ENCODE measurements around the gene DENND1A.

DENND1A gene

DNA sequence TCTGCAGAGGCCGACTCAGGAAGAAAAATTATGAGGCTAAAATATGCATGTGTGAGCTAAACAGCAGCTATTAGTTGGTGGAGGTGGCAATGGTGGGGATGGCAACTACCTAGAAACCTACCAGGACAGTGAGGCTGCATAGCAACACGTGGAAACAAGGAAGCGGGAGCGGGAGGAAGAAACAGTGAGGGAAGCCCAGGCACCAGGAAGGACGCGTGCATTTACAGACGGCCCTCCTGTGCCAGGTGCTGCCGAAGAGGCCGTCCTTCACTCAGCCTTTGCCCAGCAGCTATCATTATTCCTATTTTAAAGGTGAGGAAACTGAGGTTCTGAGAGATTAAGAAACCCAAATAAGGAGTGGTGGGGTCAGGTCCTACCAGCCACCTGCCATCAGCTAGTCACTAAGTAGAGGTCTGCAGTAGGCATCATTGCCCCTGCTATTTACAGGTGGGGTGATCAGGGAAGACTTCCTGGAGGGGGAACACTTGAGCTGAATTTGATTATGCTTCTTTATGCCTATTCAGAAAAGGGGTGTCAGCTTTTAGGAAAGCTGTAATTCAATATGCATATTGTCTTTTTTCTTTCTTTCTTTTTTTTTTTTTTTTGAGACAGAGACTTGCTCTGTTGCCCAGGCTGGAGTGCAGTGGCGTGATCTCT is 448.6 kb downstream of the DENND1A start:
- no peak for DNase-seq

GRCh38 chr9:123480791-123481190 is 449.1 kb downstream of the DENND1A start:
- DNase-seq = no peak

GRCh38 chr9:123480096-123480495 is 449.8 kb downstream of the DENND1A start:
- no peak for DNase-seq

- no peak for DNase-seq
These were observed 450.8 kb downstream of the DENND1A start for GRCh38 chr9:123478967-123479602.

DNA sequence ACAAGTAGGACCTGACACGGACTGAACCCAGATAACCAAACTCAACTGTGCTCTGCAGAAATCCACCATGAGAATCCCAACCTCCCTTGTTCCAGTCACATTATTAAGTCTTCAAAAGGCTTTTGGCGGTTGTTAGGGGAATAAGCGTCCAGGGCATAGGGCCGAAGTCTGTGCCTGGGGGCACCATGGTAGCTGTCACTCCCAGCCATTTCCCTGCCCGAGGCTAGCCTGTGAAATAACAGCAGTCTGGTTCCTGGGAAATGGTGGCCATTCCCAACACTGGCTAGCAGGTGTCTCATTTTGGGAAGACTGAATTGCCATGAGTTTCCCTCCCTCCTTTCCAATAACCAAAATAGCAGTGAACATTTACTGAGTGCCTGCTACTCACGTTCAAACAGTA is 451.8 kb downstream of the DENND1A start:
- DNase-seq = no peak

- no peak for DNase-seq
These were observed 454.5 kb downstream of the DENND1A start for GRCh38 chr9:123475407-123475806.

GRCh38 chr9:123472862-123473614 is 456.9 kb downstream of the DENND1A start:
- no peak for DNase-seq

DNA sequence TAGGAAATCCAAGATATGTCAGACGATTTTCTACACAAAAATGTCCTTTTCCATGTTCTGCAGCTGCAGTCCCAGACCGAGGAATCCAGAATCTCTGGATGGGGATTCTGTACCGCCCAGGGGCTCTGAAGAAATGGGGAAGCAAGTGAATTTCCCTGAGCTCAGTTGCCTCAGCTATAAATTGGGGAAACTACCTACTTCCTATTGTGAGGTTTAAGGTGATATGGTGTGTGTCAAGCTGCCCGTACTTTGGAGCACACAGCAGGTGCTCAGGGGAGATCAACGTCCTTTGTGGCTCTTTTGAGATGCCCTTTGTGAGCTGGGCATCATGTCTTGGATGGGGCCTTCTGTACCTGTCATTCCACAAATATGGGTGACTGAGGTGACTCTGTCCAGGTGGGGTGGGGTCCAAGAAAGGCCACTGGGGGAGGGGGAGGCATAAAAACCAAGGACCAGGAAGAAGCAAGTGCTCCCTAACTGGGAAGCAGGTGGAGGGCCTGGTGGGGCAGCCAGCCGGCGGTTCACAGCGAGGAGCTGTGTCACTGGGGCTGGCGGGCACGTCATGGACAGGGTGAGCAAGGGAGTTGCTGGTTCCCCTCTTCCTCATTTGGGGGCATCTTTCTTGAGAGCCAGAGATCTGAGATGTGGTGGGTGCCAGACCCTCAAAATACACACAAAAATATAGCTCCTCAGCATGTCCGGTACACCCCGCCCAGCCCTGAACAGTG is 457.9 kb downstream of the DENND1A start:
- DNase-seq = no peak

GRCh38 chr9:123470991-123471770 is 458.7 kb downstream of the DENND1A start:
- DNase-seq = no peak

DNA sequence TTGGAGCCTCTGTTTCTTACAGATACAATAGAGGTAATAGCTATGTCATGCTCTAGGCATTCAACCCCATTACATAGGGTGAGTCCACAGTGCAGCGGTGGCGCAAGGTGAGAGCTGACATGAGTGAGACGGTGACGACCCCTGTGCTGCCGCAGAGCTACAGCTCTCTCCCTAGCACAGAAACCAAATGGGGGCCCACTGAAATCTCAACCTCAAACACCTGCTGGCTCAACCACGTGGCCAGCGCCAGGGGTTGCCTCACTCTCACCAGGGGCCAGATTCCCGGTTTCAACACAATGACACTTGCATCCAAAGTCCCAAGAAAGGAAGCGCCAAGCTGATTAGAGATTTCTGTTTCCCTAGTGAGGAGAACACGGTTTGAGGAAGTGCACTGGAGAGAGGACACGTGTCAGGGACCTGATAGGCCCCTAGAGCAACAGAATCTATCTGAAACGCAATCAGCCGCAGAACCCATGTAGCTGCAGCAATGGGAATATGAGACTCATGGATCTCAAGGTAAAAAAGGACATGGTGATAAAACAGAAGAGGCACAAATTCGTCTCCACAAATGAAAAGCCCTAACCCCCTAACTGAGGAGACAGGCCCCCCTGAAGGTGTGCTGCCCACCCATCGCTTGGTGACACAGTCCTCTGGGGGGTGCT is 459.7 kb downstream of the DENND1A start:
- DNase-seq = no peak

DNA sequence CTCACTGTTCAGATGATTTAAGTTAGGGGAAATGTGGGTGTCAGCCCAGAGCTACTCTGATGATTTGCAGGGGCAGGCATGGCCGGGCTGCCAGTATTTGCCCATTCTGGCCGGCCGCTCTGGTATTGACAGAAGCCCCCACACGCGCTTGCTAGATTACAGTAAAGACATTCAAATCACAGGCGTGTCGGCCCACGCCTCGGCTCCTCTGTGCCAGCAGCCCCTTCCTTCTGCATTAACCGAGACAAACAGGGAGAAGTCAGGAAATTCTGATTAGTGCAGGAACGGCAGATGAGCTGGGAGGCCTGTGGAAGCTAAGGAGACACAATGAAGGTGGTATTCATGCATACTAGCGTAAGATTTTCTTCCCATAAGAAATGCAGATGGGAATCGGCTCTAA is 460.6 kb downstream of the DENND1A start:
- DNase-seq = no peak

DNA sequence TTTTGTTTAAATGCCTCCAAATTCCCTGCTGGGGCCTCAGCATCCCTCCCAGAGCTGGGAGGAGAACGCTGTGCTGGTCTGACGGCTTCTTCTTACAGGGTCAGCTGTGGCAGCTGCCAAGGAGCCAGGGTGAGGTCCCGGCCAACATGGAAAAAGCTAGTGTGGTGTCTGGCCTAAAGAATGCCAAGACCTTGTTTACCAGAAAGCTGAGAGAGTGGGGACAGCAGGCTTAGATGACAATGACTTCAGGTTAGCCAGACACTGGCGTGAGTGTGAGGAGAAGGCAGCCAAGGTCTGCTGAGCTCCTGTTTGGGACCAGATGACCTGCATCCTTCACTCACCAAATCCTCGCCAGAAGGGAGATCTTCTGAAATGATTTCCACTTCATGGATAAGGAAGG is 461.4 kb downstream of the DENND1A start:
- no peak for DNase-seq

GRCh38 chr9:123465304-123465703 is 464.6 kb downstream of the DENND1A start:
- no peak for DNase-seq

- DNase-seq = no peak
These were observed 469.8 kb downstream of the DENND1A start for GRCh38 chr9:123460091-123460490.

DNA sequence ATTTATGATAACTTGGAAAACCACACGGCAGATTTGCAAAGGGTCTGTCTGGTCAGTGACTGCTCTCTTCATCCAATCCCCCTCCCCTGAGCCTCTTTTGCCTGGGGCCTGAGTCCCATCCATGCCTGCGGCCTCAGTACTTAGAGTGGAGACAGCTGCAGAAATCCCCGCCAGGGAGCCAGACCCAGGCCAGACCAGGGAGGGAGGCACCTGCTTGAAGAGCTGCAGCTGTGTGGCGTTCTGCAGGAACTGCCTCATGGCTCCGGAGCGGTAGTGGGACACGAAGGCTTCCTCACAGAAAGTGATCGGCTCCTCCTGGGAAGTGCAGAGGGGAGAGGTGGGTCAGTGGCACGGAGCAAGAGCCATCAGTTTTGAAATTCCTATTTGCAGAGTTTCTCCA is 472.3 kb downstream of the DENND1A start:
- DNase-seq = no peak

DNA sequence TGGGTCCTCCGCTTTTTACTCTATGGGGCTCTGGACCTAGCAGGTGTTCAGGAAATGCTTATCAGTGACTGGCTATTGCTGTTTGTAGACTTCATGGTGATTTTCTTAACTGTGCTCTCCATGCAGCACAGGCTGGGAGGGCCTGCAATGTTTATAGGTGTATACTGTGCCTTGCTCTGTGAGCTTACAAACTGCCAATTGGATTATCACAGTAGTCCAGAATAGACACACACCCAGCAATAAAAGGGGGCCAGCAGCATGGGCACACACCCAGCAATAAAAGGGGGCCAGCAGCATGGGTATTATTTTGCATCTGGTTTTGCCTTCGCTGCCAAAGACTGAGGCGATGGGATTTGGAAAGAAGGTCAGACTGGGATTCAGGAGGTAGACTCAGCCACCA is 473.9 kb downstream of the DENND1A start:
- no peak for DNase-seq

- no peak for DNase-seq
These were observed 474.7 kb downstream of the DENND1A start for GRCh38 chr9:123455187-123455586.

GRCh38 chr9:123454361-123454760 is 475.6 kb downstream of the DENND1A start:
- no peak for DNase-seq

DNA sequence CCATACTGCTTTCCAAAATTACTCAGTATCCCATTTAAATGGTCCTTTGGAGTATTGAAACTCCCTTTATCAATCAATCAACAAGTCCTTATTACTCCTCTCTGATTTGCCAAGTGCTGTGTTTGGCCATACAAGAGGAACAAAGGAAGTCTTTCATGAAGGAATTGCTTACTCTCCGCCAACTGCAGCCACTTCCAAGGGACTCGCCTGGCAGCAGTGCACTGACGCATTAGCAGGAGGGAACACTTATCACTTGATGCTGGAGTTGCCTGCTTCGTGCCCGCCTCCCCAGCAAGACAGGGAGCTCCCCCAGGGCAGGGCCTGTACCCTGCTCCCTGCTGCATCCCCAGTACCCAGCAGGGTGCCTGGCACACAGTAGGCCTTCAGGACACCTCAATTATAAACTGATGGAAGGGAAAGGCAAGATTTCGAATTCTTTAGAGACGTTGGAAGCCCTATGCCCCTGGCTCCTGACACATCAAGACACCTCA is 476.1 kb downstream of the DENND1A start:
- no peak for DNase-seq

DNA sequence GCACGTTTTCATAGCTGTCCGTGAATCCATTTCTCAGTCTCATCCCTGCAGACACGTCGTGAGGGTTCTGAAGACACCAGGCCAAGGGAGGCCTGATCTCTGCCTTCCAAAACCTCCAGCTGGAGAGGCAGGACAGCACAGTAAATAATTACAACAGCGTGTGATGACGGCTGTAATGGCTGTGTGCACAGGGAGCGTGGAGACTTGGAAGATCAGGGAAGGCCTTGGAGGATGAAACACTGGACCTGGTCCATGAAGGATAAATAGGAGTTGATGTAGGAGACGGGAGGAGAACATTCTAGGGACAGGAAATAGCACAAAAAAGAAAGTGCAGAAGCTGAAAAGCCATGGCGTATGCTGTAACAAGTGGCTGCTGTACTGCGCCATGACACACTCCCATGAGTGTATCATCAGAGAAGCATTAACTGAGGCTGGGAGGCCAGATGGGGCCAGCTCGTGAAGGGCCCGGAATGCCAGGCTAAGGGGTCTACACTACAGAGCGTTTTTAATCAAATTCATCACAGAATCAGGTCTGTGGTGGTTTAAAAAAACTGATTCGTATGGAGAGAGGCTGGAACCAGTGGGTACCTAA is 476.8 kb downstream of the DENND1A start:
- no peak for DNase-seq

- DNase-seq = no peak
These were observed 478.9 kb downstream of the DENND1A start for GRCh38 chr9:123450996-123451395.

All from fibroblast of skin of scalp (primary cell).